Prostate gland (tissue), 2 donors: ENCODE results near the gene ISCU.

Experiments used
- POLR2A ChIP-seq: fragments of 450-650 bp; IDR thresholded peaks from one replicate; pipeline ENCODE4 v1.6.1; 2016; ENCODE audit warnings: antibody characterized with exemption, mild to moderate bottlenecking
- POLR2AphosphoS5 ChIP-seq: sonication (generic); formaldehyde crosslinking; IDR thresholded peaks from one replicate; pipeline ENCODE4 v1.6.1; 2017; ENCODE audit warnings: antibody characterized with exemption
- TF ChIP-seq, protein P1 (sequence below), 4 experiments: fragments of 200-600 bp in 2 of 4; fragments of 450-650 bp in 2 of 4; sonication (generic) in 2 of 4; IDR thresholded peaks; 1 replicate in 3 of 4; 2 replicates in 1 of 4; pipeline ENCODE4 v1.5.1; 2016 to 2019; ENCODE audit warnings: antibody characterized with exemption in 4 of 4, mild to moderate bottlenecking in 2 of 4, moderate library complexity in 2 of 4

GRCh38 chr12:108572166-108572790 is 9.9 kb downstream of the ISCU start:
- TF ChIP-seq, protein P1, sequence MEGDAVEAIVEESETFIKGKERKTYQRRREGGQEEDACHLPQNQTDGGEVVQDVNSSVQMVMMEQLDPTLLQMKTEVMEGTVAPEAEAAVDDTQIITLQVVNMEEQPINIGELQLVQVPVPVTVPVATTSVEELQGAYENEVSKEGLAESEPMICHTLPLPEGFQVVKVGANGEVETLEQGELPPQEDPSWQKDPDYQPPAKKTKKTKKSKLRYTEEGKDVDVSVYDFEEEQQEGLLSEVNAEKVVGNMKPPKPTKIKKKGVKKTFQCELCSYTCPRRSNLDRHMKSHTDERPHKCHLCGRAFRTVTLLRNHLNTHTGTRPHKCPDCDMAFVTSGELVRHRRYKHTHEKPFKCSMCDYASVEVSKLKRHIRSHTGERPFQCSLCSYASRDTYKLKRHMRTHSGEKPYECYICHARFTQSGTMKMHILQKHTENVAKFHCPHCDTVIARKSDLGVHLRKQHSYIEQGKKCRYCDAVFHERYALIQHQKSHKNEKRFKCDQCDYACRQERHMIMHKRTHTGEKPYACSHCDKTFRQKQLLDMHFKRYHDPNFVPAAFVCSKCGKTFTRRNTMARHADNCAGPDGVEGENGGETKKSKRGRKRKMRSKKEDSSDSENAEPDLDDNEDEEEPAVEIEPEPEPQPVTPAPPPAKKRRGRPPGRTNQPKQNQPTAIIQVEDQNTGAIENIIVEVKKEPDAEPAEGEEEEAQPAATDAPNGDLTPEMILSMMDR (IDR thresholded peaks at IDR 0.05), result no peak
- no peak for TF ChIP-seq POLR2AphosphoS5
- TF ChIP-seq POLR2A, result no peak
